MV-4-11 (cell line): ENCODE data around the gene ULBP2.
A peak's percentile ranks its signal among the peaks of the same experiment; 100 is the strongest.
"Not testable (repeated sequence)": the region's sequence is repeated elsewhere in the genome, so short reads cannot be mapped to it uniquely, and the experiment has no call there.

Experiments
- DNase-seq: peaks from one replicate; lab custom pipeline; 2025; lab: John Stamatoyannopoulos, UW

ULBP2 gene

DNA sequence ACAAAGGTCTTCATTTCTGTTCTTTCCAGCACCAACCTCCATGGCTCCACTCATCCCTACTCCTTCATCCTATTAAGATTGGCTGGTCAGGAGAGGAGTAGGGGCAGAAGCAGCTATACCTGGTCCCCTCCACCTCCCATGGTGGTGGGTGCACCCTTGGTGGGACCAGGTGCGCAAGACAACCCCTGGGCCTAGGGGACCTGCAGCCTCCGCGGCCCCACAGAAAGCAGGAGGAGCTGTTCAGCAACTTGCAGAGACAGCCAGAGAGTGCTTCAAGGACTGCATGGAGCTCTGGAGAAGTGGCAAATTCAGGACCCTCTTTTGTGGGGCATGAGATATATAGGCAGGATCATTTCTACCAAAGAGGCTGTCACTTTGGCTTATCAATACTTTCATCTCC, 9.8 kb downstream of the ULBP2 start:
- DNase-seq, result no peak

DNA sequence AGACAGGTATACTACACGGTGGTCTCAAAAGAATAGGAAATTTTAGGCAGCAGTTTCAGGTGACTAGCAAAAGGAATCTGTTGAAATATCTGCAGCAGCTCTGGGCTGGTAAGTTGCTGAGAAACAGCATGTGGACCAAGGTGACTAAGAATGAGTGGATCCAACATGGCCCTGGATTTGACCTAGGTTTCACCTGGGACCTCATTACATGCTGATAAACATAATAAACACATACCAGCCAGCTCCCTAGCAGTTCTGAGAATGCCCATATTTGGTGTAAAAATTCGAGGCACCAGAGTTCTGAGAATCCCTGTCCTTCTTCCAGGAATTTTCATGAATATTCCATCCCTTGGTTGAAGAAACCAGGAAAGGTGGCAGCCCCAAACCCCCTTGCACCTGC, 11.6 kb downstream of the ULBP2 start:
- not testable (repeated sequence) for DNase-seq

DNA sequence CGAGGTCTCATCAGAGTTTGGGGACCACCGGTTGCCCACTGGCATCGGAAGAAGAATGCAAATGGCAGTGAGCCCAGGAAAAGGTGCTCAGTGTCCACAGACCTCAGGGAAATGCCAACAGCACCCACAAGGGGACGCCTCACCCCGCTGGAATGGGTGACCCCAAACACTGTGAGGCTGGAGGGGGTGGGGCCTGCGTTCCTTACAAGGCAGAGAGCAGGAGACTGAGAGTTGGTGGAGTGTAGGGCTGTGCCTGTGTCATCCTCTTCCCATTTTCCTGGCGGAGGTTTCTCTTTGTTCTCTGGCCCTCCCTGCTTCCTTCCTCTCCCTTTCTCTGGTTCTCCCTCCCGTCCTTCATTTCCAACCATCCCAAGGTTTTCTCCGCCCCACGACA, 12.1 kb downstream of the ULBP2 start:
- DNase-seq, result not testable (repeated sequence)

DNA sequence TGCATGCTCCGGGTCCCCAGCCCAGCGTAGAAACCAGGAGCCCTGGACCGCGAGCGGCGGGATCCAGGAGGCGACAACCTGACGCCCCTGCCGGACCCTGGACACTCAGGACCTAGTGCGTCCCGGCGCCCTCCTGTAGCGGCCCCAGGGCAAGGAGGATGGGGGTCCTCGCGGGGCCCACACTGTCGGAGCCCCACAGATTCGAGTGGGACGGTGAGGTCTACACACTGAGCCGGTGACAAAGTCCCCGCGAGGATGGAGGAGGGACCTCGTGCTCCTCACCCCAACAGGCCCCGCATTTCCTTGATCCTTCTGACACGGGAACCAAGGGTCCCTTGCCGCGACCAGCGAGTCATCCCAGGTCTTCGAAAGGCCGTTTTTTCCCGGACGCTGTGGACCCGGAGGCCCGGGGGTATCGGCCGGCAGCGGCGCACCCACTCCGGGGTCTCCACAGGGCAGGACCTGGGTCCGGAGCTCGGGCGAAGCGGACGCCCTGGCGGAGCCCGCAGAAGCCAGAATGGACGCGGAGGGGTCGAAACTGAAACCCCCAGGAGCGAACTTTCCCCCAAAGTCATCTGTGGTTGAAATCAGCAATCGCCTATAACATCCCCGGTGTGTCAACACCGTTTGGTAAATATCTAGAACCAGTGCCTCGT, 12.6 kb downstream of the ULBP2 start:
- not testable (repeated sequence) for DNase-seq

DNA sequence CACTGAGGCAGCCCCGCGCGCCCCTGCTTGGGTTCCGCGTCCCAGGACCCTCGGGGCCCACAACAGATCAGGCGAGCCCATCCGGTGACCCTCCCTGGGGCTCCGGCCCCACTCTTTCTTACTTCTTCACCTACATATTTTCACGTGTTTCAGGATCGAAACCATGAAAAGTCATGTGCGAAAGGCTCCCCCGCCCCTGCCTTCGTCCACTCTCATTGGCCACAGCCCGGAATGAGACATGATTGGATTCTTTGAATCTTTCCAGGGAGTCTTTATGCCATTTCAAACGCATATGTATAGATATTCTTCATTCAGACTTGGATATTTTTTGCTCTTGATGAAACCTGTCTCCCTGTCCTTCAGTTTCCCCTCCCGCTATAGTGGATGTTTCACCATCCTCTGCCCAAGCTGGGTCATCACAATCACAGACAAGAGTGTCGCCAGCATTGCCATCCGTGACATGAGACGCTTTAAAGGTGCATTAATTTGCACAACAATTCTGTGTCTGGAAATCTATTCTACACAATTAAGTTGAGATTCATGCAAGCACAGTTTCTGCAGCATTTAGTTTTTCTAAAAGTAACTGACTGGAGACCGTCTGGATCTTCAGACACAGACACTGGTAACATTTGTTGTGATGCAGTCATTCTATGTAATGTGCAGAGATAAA, 13.3 kb downstream of the ULBP2 start:
- not testable (repeated sequence) for DNase-seq

DNA sequence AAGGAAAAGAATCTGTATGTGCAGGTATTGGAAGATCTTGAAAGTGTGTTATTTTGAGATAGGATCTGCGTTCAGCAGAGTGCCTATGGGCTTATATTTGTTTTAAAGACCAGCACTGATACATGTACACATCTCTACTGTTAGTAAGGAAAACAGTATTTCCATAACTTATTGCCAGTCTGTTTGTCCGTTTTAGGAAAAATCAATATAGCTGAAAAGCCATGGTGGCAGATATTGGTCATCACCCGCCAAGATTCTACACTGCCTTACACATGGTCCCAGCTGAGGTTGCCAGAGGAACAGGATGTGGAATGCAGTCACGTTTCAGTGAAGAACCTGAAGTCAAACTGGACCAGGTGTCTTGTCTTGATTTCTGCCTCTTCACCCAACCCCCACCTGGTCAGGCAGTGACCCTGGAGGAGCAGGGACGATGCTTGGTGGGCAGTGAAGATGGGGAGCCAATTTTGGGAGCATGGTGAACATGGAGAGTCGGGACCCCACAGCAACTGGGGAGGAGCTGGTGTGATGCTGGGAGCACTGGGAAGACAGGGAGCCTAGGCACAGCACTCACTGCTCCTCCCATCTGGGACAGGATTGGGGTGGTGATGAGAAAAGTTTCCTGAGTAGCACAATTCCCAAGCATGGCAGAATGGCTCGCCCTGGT, 14.0 kb downstream of the ULBP2 start:
- not testable (repeated sequence) for DNase-seq

DNA sequence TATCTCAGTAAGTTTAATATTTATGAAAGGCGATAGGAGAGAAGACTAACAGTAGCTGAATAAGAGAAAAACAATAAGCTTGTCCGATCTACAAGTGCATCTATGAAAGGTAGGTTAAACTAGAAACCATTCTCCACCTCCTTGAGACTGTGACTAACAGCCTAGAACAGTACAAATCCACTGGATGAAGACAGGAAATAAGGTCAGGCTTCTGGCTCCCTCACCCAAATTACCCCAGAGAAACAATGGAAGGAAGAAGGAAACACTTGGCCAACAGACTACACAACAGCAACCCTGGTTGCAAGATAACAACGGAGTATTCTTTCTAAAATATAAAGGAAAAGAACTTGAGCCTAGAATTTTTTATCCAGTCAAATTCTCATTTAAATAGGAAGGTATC, 16.3 kb downstream of the ULBP2 start:
- DNase-seq, result not testable (repeated sequence)

DNA sequence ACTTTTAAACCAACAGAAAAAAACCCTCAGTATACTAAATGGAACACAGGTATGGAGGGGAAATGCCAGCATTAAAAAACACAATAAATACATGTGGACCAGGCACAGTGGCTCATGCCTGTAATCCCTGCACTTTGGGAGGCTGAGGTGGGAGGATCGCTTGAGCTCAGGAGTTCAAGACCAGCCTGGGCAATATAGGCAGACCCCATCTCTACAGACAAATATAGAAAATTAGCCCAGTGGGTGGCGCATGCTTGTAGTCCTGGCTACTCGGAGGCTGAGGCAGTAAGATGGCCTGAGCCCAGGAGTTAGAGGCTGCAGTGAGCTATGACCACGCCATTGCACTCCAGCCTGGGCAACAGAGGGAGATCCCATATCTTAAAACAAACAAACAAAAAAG, 18.0 kb downstream of the ULBP2 start:
- DNase-seq, result not testable (repeated sequence)

DNA sequence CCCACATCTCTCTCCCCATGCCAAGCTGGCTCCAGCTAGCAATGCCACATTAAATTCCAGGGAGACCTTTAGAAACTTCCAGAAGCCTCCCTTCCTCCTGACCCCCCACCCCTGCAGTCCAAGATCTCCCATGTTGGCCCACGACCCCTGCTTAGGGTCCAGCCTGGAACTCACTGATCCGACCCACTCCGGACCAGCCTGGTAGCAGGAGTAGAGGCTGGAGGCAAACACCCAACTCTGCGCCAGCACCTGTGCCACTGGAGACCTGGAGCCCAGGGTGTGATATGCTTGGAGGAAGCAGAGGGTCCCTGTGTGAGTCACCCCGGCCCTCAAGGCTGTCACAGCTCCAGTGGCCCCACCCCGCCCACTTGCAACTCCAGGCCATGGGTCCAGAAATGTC, 18.7 kb downstream of the ULBP2 start:
- no peak for DNase-seq

DNA sequence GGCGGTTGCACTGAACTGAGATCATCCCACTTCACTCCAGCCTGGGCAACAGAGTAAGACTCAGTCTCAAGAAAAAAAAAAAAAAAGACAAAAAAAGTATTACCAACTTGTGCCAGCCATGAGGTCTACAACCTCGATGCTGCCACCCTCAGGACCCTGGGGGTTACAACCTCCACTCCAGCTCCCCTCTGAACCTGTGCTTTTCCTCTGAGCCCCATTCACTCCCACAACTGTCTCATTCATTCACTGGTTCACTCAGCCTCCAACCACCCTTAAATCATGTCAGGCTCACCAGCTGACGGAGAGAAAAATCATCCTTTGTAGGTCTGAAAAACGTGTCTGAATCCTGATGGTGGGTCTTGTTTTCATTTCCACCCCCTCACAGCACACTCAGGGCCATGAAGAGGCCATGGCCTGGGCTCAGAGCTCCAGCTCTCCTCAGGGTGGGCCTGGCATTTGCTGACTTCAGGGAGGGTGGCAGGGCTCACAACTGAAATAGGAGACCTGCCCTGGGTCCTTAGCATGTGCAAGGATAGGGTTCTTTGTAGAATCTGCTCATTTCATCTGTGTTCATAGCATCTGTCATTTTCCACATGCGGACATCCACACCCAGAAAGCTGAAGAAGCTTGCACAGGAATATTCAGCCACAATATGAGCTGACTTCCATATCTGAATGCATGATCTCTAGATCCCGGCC, 20.1 kb downstream of the ULBP2 start:
- peak; percentile 45 for DNase-seq

DNA sequence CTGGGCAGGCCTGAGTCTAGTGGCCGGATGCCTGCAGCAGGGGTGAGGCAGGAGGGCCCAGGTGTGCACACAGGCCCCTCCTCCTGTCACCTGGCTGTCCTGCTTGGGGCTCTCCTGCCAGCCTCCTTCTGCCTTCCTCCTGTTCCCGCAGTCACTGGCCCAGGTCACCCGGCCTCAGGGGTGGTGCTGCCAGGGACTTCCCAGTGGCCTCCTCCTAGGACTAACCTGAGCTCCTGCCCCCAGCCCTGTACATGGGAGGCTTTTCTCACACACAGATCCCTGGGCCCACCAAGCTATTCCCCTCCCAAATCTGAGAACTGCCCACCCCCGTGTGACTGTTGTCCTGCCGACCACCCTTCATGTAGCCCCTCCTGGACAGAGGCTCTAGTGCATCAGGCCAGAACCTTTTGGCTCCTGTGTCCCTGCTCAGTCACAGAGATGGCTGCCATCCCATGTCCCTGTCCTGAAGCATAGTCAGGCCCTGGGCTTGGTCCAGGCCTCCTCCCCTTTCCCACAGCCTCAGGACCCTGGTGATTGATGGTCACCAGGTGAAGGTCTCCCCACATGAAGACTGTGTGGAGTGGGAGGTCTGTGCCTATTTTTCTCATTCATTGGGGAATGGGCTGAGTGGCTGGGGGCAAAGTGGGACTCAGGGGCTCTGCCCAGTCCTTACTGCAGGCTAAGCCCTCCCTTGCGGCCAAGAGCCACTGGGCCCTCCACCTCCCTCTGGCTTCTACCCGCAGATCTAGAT, 20.8 kb downstream of the ULBP2 start:
- no peak for DNase-seq

DNA sequence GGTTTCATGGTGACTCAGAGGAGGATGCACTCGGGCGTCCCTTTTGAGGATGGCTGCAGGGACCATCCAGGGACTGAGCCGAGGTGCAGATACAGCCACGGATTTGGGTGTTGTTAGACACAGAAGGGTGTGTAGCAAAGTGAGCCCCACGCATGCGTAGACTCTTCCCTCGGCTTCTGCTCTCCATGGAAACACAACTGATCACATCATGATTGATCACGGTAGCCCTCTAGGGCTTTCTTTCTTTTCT, 21.3 kb downstream of the ULBP2 start:
- DNase-seq, result peak; percentile 45

DNA sequence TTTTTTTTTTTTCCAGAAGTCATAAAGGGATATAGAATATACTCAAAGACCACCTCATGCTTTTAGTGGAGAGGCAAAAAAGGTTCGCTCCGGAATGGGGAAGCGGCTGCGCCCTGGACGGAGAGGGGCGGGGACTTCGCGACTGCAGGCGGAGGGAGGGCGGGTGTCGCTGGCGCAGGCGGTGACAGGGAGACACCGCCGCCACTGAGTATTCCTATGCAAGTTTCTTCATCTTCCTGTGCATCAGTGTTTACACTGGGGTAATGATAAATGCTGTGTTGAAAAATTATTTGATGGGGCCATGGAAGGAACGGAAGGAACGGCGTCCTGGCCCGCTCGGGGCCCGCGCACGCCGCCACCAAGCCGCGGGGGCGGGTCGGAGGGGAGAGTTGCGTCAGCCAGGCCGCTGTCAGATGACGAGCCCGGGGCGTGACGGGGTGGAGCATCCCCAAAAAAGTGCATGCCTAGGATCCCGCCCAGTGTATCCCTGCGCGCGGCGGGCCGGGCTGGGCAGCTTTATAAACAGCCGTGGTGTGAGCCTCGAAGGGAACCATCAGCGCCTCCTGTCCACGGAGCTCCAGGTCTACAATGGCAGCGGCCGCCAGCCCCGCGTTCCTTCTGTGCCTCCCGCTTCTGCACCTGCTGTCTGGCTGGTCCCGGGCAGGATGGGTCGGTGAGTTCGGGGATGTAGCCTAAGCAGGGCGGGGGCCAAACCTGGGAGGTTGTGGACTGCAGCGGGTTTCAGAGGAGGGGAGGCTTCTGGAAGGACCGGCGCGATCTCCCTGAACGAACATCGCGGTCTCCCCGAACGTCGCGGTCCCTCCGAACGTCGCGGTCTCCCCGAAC, 21.9 kb downstream of the ULBP2 start, which contains the start of gene ULBP1:
ULBP1 (plus strand) TSS at position 482 of the 846 bp plus-strand sequence; CDS start at position 589, 107 bp downstream.
- DNase-seq, result peak; percentile 76

DNA sequence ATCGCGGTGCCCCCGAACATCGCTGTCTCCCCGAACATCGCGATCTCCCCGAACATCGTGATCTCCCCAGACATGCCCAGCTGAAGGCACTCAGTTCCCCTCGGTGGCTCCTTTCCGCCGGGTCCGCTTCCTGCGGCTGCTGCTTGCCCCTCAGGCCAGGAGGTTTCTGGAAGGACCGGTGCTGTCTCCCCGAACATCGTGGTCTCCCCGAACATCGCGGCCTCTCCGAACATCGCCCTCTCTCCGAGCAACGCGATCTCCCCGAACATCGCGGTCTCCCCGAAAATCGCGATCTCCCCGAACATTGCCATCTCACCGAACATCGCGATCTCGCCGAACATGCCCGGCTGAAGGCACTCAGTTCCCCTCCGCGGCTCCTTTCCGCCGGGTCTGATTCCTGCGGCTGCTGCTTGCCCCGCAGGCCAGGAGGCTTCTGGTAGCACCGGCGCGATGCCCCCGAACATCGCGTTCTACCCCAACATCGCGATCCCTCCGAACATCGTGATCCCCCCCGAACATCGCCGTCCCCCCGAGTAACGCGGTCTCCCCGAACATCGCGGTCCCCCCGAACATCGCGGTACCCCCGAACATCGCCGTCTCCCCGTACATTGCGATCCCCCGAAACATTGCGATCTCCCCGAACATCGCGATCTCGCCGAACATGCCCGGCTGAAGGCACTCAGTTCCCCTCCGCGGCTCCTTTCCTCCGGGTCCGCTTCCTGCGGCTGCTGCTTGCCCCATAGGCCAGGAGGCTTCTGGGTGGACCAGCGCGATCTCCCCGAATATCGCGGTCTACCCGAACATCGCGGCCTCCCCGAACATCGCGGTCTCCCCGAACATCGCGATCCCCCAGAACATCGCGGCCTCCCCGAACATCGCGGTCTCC, 22.7 kb downstream of the ULBP2 start:
- no peak for DNase-seq

DNA sequence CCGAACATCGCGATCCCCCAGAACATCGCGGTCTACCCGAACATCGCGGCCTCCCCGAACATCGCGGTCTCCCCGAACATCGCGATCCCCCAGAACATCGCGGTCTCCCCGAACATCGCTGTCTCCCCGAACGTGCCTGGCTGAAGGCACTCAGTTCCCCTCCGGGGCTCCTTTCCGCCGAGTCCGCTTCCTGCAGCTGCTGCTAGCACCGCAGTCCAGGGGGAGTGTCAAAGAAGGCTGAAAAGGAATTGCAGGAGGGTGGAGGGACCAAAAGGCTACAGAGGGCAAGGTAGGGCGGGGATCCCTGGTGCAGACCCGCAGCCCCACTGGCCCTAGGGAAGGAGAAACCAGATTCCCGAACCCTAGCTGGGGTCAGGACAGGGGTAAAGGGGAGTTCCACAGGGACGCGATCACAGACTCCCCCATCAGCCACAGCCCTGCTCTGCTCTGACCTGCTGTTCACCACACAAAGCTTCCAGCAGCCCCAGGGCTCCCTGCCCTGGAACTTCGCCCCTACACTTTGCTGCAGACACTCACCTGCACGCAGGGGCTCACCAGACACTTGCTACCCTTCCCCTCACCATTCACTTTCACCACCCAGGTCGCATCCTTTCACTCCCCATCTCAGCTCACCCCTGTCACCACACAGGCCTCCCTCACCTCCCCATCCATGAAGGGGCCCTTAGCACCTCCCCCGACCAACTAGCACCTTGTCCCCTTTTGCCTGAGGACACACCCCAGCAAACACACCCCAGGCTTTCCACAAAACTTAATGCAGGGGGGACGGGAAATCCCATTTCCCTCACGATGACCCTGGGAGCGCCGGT, 23.6 kb downstream of the ULBP2 start:
- DNase-seq, result no peak

DNA sequence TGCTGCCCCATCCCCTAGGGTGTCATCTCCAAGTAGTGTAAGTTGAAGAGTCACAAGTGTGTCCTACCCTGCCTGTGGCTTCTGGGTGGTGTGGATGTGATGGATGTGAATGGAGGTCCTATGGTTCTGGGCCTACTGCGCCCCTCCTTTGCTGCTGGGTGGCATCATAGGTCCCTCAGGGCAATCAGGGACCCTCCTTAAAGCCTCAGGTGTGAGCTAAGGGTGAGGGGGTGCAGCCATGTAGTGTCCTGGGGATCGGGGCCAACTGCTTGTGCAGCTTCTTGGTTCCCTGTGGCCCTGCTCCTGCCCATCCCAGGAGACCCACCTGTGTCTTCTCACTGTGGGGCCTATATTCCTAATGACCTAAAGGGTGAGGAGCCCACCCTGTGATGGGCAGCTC, 24.5 kb downstream of the ULBP2 start:
- DNase-seq, result not testable (repeated sequence)

DNA sequence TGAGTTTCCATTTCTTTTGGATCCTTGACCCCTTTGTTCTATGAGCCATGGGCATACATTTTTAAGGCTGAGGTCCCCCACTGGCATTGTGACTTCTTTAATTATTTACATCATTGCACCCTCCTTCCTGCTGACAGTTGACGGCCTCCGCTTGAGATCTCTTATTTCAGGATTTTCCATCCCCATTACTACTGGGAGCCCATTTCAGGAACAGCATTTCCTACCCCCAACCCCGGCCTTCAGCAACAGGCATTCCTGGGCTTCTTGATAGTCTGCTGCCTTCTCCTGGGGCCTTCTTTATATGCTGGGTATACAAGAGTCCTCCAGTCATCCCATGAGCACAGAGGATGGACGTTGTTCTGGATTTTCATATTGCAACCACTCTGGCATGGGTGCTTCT, 25.8 kb downstream of the ULBP2 start:
- no peak for DNase-seq

DNA sequence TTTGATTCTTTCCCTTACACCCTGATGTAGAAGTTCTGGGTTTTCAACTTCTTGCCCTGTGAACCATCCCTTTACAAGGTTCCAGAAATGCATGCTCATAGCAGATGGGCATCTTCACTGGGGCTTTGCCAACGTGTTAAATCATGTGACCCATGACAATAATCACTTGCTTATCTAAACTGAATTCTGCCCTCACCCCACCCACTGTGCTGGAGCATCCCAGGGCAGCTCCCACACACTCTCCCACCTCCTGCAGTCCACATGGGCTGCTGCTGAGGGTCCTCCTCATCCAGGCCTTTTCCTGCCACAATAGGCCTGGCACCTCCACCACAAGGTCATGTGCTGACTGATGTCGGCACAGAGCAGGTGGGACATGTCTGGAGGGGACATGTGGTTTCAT, 26.2 kb downstream of the ULBP2 start:
- not testable (repeated sequence) for DNase-seq

DNA sequence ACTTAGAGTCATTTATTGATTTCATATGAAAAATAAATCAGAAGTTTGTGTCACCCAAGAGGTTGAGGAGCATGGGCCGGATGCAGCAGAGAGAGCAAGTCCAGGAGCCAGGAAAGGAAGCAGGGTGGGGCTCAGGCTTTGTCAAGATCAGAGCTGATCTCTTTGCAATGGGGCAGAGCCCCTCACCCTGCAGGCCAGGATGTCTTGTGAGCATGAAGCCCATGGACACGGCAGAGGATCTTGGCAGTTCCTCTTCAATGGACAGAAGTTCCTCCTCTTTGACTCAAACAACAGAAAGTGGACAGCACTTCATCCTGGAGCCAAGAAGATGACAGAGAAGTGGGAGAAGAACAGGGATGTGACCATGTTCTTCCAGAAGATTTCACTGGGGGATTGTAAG, 27.1 kb downstream of the ULBP2 start:
- DNase-seq, result not testable (repeated sequence)
